ENCODE results near the gene UGT1A10.

UGT1A10 gene

GRCh38 chr2:233802132-233802815, 166.0 kb downstream of the UGT1A10 start:
- no peak overlapping the region for H3K4me3 ChIP-seq (ENCODE audit: low read depth, low read length)
- TF ChIP-seq MYC (IDR thresholded peaks at IDR 0.05; ENCODE audit: low read depth, low read length) (no peak), CTCF (IDR thresholded peaks at IDR 0.05; ENCODE audit: low read depth, low read length) (no peak), POLR2A (IDR thresholded peaks at IDR 0.05; ENCODE audit: extremely low read depth, insufficient read length) (no peak), MAX (IDR thresholded peaks at IDR 0.05; ENCODE audit: low read depth, low read length) (no peak)
- no peak for DNase-seq (ENCODE audit: low read depth)

GRCh38 chr2:233803292-233803911, 167.2 kb downstream of the UGT1A10 start:
- DNase-seq (ENCODE audit: low read depth) = no peak
- H3K4me3 ChIP-seq (ENCODE audit: low read depth, low read length) = no peak overlapping the region
- no peak for TF ChIP-seq CTCF (IDR thresholded peaks at IDR 0.05; ENCODE audit: low read depth, low read length)
- no peak for TF ChIP-seq POLR2A (IDR thresholded peaks at IDR 0.05; ENCODE audit: extremely low read depth, insufficient read length)
- no peak for TF ChIP-seq MAX (IDR thresholded peaks at IDR 0.05; ENCODE audit: low read depth, low read length)
- TF ChIP-seq MYC (IDR thresholded peaks at IDR 0.05; ENCODE audit: low read depth, low read length) = no peak

DNA sequence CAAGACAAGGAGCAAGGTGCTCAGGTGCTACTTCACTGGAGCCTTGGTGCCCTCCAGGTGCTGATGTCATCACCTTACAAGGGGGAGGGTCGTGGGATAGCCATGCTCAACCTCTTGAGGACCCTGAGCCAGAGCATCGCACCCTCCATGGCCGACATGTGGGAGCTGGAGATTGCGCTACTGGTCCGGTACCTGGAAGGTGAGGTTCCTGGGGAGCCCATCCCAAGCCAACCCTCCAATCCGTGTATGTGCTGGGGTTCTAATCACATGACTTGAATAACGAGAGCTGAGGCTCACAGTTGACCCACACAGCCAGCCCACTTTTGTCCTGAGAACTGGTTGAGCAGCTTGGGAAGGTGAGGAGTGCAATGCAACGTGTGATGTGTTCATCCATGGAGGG, 167.7 kb downstream of the UGT1A10 start:
- no peak for DNase-seq (ENCODE audit: low read depth)
- H3K4me3 ChIP-seq (ENCODE audit: low read depth, low read length) = no peak overlapping the region
- TF ChIP-seq POLR2A (IDR thresholded peaks at IDR 0.05; ENCODE audit: extremely low read depth, insufficient read length) (no peak), MAX (IDR thresholded peaks at IDR 0.05; ENCODE audit: low read depth, low read length) (no peak), CTCF (IDR thresholded peaks at IDR 0.05; ENCODE audit: low read depth, low read length) (no peak), MYC (IDR thresholded peaks at IDR 0.05; ENCODE audit: low read depth, low read length) (no peak)

DNA sequence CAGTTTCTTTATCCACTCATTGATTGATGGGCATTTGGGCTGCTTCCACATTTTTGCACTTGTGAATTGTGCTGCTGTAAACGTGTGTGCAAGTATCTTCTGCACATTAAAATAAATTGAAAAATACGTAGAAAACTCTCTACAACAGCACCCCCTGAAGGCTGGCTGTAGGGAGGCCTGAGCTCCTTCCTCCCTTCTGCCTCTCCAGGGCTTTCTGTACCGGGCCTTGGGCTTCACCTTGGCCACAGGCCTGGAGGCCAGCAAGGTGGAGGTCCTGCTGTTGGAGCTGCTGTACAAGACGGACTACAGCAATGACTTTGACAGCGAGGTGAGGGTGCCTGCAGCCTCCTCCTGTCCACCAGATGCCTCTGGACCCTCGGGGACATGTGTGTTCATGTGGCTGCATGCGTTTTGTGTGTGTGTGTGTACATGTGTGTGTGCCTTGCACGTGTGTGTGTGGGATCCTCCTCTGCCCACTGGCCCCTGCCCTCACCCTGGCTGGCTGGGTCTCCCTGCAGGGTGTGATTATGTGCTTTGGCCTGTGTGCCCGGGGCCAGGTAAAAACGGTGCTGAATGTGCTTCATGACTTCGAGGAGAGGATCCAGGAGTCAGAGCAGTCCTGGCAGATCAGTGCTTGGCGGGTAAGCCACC, 171.1 kb downstream of the UGT1A10 start:
- H3K4me3 ChIP-seq (ENCODE audit: low read depth, low read length) = no peak overlapping the region
- no peak for TF ChIP-seq MYC (IDR thresholded peaks at IDR 0.05; ENCODE audit: low read depth, low read length)
- no peak for TF ChIP-seq MAX (IDR thresholded peaks at IDR 0.05; ENCODE audit: low read depth, low read length)
- TF ChIP-seq CTCF (IDR thresholded peaks at IDR 0.05; ENCODE audit: low read depth, low read length) = no peak
- no peak for DNase-seq (ENCODE audit: low read depth)

GRCh38 chr2:233807966-233808935, 172.0 kb downstream of the UGT1A10 start:
- no peak overlapping the region for H3K4me3 ChIP-seq (ENCODE audit: low read depth, low read length)

More at GRCh38 chr2:233807966-233808935, 172.0 kb downstream of the UGT1A10 start:
- no peak for DNase-seq (ENCODE audit: low read depth)
- TF ChIP-seq MYC (IDR thresholded peaks at IDR 0.05; ENCODE audit: low read depth, low read length) (no peak), CTCF (IDR thresholded peaks at IDR 0.05; ENCODE audit: low read depth, low read length) (no peak), MAX (IDR thresholded peaks at IDR 0.05; ENCODE audit: low read depth, low read length) (no peak), POLR2A (IDR thresholded peaks at IDR 0.05; ENCODE audit: extremely low read depth, insufficient read length) (no peak)
